ENCODE results near the gene TFAP2E.
A peak's percentile ranks its signal among the peaks of the same experiment; 100 is the strongest.

Gene TFAP2E

GRCh38 chr1:35633547-35633946, 60.4 kb downstream of the TFAP2E start:
- TF ChIP-seq EGR1 (IDR thresholded peaks at IDR 0.05) (no peak), EP300 (IDR thresholded peaks at IDR 0.05; ENCODE audit: borderline replicate concordance) (no peak), YY1 (IDR thresholded peaks at IDR 0.05; ENCODE audit: low read depth) (no peak), USF1 (IDR thresholded peaks at IDR 0.05) (no peak), NFIC (IDR thresholded peaks at IDR 0.05) (no peak), ZBTB7A (IDR thresholded peaks at IDR 0.05; ENCODE audit: low read depth) (no peak), TEAD4 (IDR thresholded peaks at IDR 0.05) (no peak), CREB1 (IDR thresholded peaks at IDR 0.05; ENCODE audit: low read depth) (no peak), RAD21 (IDR thresholded peaks at IDR 0.05; ENCODE audit: low read depth) (no peak), FOXM1 (IDR thresholded peaks at IDR 0.05; ENCODE audit: borderline replicate concordance, low read depth) (no peak), CEBPB (IDR thresholded peaks at IDR 0.05) (no peak), TAF1 (IDR thresholded peaks at IDR 0.05; ENCODE audit: low read depth) (no peak), TCF12 (IDR thresholded peaks at IDR 0.05; ENCODE audit: low read depth) (no peak)
- TF ChIP-seq, protein P1, sequence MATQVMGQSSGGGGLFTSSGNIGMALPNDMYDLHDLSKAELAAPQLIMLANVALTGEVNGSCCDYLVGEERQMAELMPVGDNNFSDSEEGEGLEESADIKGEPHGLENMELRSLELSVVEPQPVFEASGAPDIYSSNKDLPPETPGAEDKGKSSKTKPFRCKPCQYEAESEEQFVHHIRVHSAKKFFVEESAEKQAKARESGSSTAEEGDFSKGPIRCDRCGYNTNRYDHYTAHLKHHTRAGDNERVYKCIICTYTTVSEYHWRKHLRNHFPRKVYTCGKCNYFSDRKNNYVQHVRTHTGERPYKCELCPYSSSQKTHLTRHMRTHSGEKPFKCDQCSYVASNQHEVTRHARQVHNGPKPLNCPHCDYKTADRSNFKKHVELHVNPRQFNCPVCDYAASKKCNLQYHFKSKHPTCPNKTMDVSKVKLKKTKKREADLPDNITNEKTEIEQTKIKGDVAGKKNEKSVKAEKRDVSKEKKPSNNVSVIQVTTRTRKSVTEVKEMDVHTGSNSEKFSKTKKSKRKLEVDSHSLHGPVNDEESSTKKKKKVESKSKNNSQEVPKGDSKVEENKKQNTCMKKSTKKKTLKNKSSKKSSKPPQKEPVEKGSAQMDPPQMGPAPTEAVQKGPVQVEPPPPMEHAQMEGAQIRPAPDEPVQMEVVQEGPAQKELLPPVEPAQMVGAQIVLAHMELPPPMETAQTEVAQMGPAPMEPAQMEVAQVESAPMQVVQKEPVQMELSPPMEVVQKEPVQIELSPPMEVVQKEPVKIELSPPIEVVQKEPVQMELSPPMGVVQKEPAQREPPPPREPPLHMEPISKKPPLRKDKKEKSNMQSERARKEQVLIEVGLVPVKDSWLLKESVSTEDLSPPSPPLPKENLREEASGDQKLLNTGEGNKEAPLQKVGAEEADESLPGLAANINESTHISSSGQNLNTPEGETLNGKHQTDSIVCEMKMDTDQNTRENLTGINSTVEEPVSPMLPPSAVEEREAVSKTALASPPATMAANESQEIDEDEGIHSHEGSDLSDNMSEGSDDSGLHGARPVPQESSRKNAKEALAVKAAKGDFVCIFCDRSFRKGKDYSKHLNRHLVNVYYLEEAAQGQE (IDR thresholded peaks at IDR 0.05; ENCODE audit: low read depth): no peak
- TF ChIP-seq, protein P2, sequence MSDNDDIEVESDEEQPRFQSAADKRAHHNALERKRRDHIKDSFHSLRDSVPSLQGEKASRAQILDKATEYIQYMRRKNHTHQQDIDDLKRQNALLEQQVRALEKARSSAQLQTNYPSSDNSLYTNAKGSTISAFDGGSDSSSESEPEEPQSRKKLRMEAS (IDR thresholded peaks at IDR 0.05): no peak

DNA sequence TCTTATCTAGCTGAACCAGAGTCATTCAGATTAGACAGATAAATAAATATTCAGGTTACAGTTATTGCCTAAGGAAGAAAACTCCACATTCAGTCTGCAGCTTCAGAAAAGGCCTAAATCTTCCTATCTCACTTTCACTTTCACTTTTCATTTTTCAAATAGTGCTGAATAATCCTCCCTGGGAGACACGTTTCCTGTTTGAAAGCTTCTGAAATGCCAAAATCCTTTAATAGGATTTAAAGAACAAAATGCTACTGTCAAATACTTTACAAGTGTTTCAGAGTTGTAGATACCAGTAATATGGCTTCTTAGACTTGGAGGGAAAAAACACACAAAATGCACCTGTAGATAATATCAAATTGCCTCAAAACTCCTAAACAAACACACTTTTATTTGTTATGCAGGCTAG, 64.3 kb downstream of the TFAP2E start:
- TF ChIP-seq EP300 (IDR thresholded peaks at IDR 0.05; ENCODE audit: borderline replicate concordance) (no peak), TAF1 (IDR thresholded peaks at IDR 0.05; ENCODE audit: low read depth) (no peak), NFIC (IDR thresholded peaks at IDR 0.05) (no peak), TEAD4 (IDR thresholded peaks at IDR 0.05) (no peak), USF1 (IDR thresholded peaks at IDR 0.05) (no peak), EGR1 (IDR thresholded peaks at IDR 0.05) (no peak), CEBPB (IDR thresholded peaks at IDR 0.05) (no peak)
- TF ChIP-seq, protein P2 (IDR thresholded peaks at IDR 0.05): no peak
- TF ChIP-seq, protein P1 (IDR thresholded peaks at IDR 0.05; ENCODE audit: low read depth): no peak

GRCh38 chr1:35640380-35641232, 67.5 kb downstream of the TFAP2E start:
- TF ChIP-seq EGR1 (IDR thresholded peaks at IDR 0.05) (no peak), NFIC (IDR thresholded peaks at IDR 0.05) (no peak), TEAD4 (IDR thresholded peaks at IDR 0.05) (no peak), TAF1 (IDR thresholded peaks at IDR 0.05; ENCODE audit: low read depth) (no peak), USF1 (IDR thresholded peaks at IDR 0.05) (no peak), EP300 (IDR thresholded peaks at IDR 0.05; ENCODE audit: borderline replicate concordance) (no peak), FOXM1 (IDR thresholded peaks at IDR 0.05; ENCODE audit: borderline replicate concordance, low read depth) (no peak), RAD21 (IDR thresholded peaks at IDR 0.05; ENCODE audit: low read depth) (no peak)
- TF ChIP-seq, protein P2 (IDR thresholded peaks at IDR 0.05): no peak

DNA sequence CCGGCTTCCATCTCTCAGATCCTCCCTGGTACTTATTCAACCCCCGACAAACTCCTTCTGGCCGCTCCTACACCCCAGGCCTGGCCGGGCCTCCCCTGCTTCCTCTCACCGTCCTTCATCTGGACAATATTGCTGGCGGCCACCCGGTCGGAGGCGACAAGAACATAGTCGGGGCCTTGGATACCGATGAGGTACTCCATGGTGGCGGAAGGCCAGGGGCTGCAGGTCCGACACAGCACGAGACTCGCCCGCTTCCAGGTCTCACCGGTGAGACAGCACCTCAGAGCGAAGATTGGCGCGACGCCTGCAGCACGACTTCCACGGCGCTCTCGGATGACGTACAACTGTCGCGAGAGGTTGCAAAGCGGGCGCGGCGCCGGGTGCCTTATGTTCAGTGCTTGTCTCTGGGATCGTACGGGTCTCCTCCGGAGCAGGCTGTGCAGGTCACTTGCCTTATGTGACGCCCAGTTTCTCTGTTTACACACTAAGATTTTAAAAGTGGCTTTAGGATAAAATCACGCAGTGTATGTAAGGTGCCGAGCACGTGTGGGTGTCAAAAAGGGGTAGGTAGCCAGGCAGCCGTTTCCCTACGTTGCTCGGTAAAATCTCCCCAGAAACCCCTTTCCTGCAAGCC, 68.2 kb downstream of the TFAP2E start, which contains the start of gene PSMB2:
PSMB2 (minus strand) TSS at position 294 of the 634 bp plus-strand sequence; CDS start at position 200, 94 bp downstream.
- TF ChIP-seq TCF12 (IDR thresholded peaks at IDR 0.05; ENCODE audit: low read depth): peak; percentile 51; the same call in 1 of the 2 replicates
- no peak for TF ChIP-seq CEBPB (IDR thresholded peaks at IDR 0.05)
- TF ChIP-seq USF1 (IDR thresholded peaks at IDR 0.05): no peak
- TF ChIP-seq TAF1 (IDR thresholded peaks at IDR 0.05; ENCODE audit: low read depth): peak; percentile 88
- TF ChIP-seq, protein P1 (IDR thresholded peaks at IDR 0.05; ENCODE audit: low read depth): no peak
- TF ChIP-seq FOXM1 (IDR thresholded peaks at IDR 0.05; ENCODE audit: borderline replicate concordance, low read depth): no peak
- no peak for TF ChIP-seq EGR1 (IDR thresholded peaks at IDR 0.05)
- TF ChIP-seq, protein P2 (IDR thresholded peaks at IDR 0.05): peak; percentile 91
- no peak for TF ChIP-seq RAD21 (IDR thresholded peaks at IDR 0.05; ENCODE audit: low read depth)
- no peak for TF ChIP-seq EP300 (IDR thresholded peaks at IDR 0.05; ENCODE audit: borderline replicate concordance)
- peak; percentile 95 for TF ChIP-seq CREB1 (IDR thresholded peaks at IDR 0.05; ENCODE audit: low read depth)
- no peak for TF ChIP-seq ZBTB7A (IDR thresholded peaks at IDR 0.05; ENCODE audit: low read depth)
- TF ChIP-seq YY1 (IDR thresholded peaks at IDR 0.05; ENCODE audit: low read depth): peak; percentile 65
- TF ChIP-seq NFIC (IDR thresholded peaks at IDR 0.05): peak; percentile 83
- TF ChIP-seq TEAD4 (IDR thresholded peaks at IDR 0.05): no peak

Data from Ishikawa (cell line).